Caco-2 (cell line): ENCODE data around the gene RIPOR3. TPM values are rescaled to one million over a fixed set of nuclear protein-coding genes. Genes with fewer than 3 reads are reported as not detected.

Experiments
- BruUV-seq: library from RNA; stranded (reverse); fragments of 400-500 nt; replicated peaks from 2 replicates; lab custom pipeline; 2021; lab: Mats Ljungman, UMichigan
- CTCF ChIA-PET: fragments of 300-600 bp; sonication (Branson Sonifier 250); formaldehyde crosslinking; loops from one replicate; lab custom pipeline; 2022; ENCODE audit warnings: antibody characterized with exemption; lab: Charles Lee
- POLR2A ChIA-PET: fragments of 300-600 bp; sonication (Branson Sonifier 250); formaldehyde crosslinking; loops from one replicate; lab custom pipeline; 2022; ENCODE audit warnings: antibody characterized with exemption; lab: Charles Lee
- DNase-seq, 2 experiments: peaks; one replicate each; pipeline versions ENCODE4 v3.0.0 to v3.0.0-alpha.2; 2020 to 2022
- H3K27me3 ChIP-seq: replicated peaks from 2 replicates; pipeline ENCODE4 v1.6.0; 2011; ENCODE audit warnings: low read length; ENCODE audit not compliant: control insufficient read depth, insufficient read depth
- H3K36me3 ChIP-seq: 2 replicates; pipeline ENCODE4 v1.5.1; 2011; ENCODE audit warnings: low read length; ENCODE audit not compliant: control insufficient read depth, insufficient read depth
- H3K4me1 ChIP-seq: fragments of 250-450 bp; sonication (Bioruptor Pico); 2 replicates; pipeline ENCODE4 v1.5.1; 2020; ENCODE audit warnings: mild to moderate bottlenecking
- H3K4me3 ChIP-seq: 2 replicates; pipeline ENCODE4 v1.5.1; 2011; ENCODE audit warnings: low read depth, mild to moderate bottlenecking, control low read depth, low read length
- H3K9me3 ChIP-seq: fragments of 250-450 bp; sonication (Bioruptor Pico); 2 replicates; pipeline ENCODE4 v1.5.1; 2020; ENCODE audit warnings: mild to moderate bottlenecking, moderate library complexity
- H3K27ac Mint-ChIP-seq: one replicate; pipeline ENCODE4 v1.8.0; 2022; ENCODE audit warnings: mixed read lengths; ENCODE audit not compliant: unreplicated experiment
- H3K27me3 Mint-ChIP-seq: one replicate; pipeline ENCODE4 v1.8.0; 2022; ENCODE audit warnings: mixed read lengths; ENCODE audit not compliant: insufficient read depth, unreplicated experiment
- H3K36me3 Mint-ChIP-seq: one replicate; pipeline ENCODE4 v1.8.0; 2022; ENCODE audit warnings: mild to moderate bottlenecking, mixed read lengths; ENCODE audit not compliant: insufficient read depth, unreplicated experiment
- H3K4me1 Mint-ChIP-seq: one replicate; pipeline ENCODE4 v1.8.0; 2022; ENCODE audit warnings: low read depth, mixed read lengths; ENCODE audit not compliant: unreplicated experiment
- H3K4me3 Mint-ChIP-seq: one replicate; pipeline ENCODE4 v1.8.0; 2022; ENCODE audit warnings: mild to moderate bottlenecking, moderate library complexity, mixed read lengths; ENCODE audit not compliant: unreplicated experiment
- H3K9me3 Mint-ChIP-seq: one replicate; pipeline ENCODE4 v1.8.0; 2022; ENCODE audit warnings: mixed read lengths; ENCODE audit not compliant: unreplicated experiment
- CTCF ChIP-seq, 2 experiments: fragments of 200-600 bp in 1 of 2; IDR thresholded peaks; 1 replicate in 1 of 2; 2 replicates in 1 of 2; pipeline versions ENCODE4 v1.5.1 to v1.8.0; 2011 to 2022; ENCODE audit warnings: antibody characterized with exemption in 1 of 2, control low read depth in 1 of 2, inconsistent platforms in 1 of 2, low read depth in 1 of 2, low read length in 1 of 2, mild to moderate bottlenecking in 1 of 2, moderate library complexity in 1 of 2; ENCODE audit not compliant: insufficient read depth in 1 of 2, severe bottlenecking in 1 of 2, unreplicated experiment in 1 of 2
- intact Hi-C: fragments of 100-400 bp; cut with micrococcal nuclease; formaldehyde crosslinking; loops from one replicate; pipeline ENCODE4 v1.10.0; 2022; ENCODE audit not compliant: unreplicated experiment
- total RNA-seq: library from RNA; stranded (reverse); gene quantifications from 2 replicates; pipeline ENCODE4 v1.2.3, GENCODE V29; 2022

The RIPOR3 gene
- total RNA-seq, 1 experiment from 2014 or later: 0.18 TPM

- CTCF ChIA-PET: interaction anchor here (0.7 kb wide), 1 partner anchor 105 kb away, joined by 3 read pairs; no protein-coding TSS in a partner anchor
- H3K27me3 ChIP-seq: no peaks in the 10 kb centered on the region
- Mint-ChIP-seq H3K4me1 (peaks cover 18% of the 10 kb centered on the region), H3K27ac (no peak overlapping the region), H3K4me3 (no peak overlapping the region), H3K27me3 (no peaks in the 10 kb centered on the region), H3K9me3 (no peaks in the 10 kb centered on the region), H3K36me3 (no peaks in the 10 kb centered on the region)
- no peak for TF ChIP-seq CTCF (IDR thresholded peaks at IDR 0.05; ENCODE audit: insufficient read depth in 1 of 2, low read depth in 1 of 2, low read length in 1 of 2, severe bottlenecking in 1 of 2, unreplicated experiment in 1 of 2)
- no peak overlapping the region for H3K4me3 ChIP-seq
- H3K4me1 ChIP-seq: peaks cover 18% of the 10 kb centered on the region
- H3K36me3 ChIP-seq: no peaks in the 10 kb centered on the region
- intact Hi-C loops: no loop called here
- no TSS peak for BruUV-seq
- POLR2A ChIA-PET: interaction anchor here (0.6 kb wide), 2 partner anchors 242 to 243 kb away, joined by 4 to 5 read pairs; partner anchors contain the start of gene ADNP
- H3K9me3 ChIP-seq: no peaks in the 10 kb centered on the region
- DNase-seq: no peak
These were observed 2.9 kb downstream of the RIPOR3 start for GRCh38 chr20:50688256-50688975.

GRCh38 chr20:50686821-50687220 lies 4.5 kb downstream of the RIPOR3 start:
- H3K9me3 Mint-ChIP-seq: no peaks in the 10 kb centered on the region
- H3K4me1 Mint-ChIP-seq: peaks cover 18% of the 10 kb centered on the region
- Histone ChIP-seq H3K36me3 (no peaks in the 10 kb centered on the region), H3K4me3 (no peak overlapping the region), H3K4me1 (peaks cover 19% of the 10 kb centered on the region), H3K9me3 (no peaks in the 10 kb centered on the region), H3K27me3 (no peaks in the 10 kb centered on the region)
- ChIA-PET POLR2A (no interaction called here), CTCF (interaction anchor here (0.5 to 0.8 kb wide), 3 partner anchors 9 to 22 kb away, joined by 3 to 4 read pairs (median 4); no protein-coding TSS in a partner anchor)
- intact Hi-C loops: no loop called here
- BruUV-seq: no TSS peak
- DNase-seq: no peak
- H3K4me3 Mint-ChIP-seq: no peak overlapping the region
- H3K27ac Mint-ChIP-seq: peak overlapping the region; percentile 14
- no peaks in the 10 kb centered on the region for H3K36me3 Mint-ChIP-seq
- TF ChIP-seq CTCF (IDR thresholded peaks at IDR 0.05; ENCODE audit: insufficient read depth in 1 of 2, low read depth in 1 of 2, low read length in 1 of 2, severe bottlenecking in 1 of 2, unreplicated experiment in 1 of 2): no peak
- H3K27me3 Mint-ChIP-seq: no peaks in the 10 kb centered on the region

- Histone ChIP-seq H3K36me3 (no peaks in the 10 kb centered on the region), H3K9me3 (no peaks in the 10 kb centered on the region), H3K4me3 (no peak overlapping the region), H3K4me1 (peaks cover 24% of the 10 kb centered on the region), H3K27me3 (no peaks in the 10 kb centered on the region)
- intact Hi-C loops: no loop called here
- peaks cover 7% of the 10 kb centered on the region for H3K36me3 Mint-ChIP-seq
- TF ChIP-seq CTCF (IDR thresholded peaks at IDR 0.05; ENCODE audit: insufficient read depth in 1 of 2, low read depth in 1 of 2, low read length in 1 of 2, severe bottlenecking in 1 of 2, unreplicated experiment in 1 of 2): no peak
- ChIA-PET CTCF (no interaction called here), POLR2A (no interaction called here)
- no TSS peak for BruUV-seq
- no peaks in the 10 kb centered on the region for H3K9me3 Mint-ChIP-seq
- H3K4me3 Mint-ChIP-seq: no peak overlapping the region
- peaks cover 20% of the 10 kb centered on the region for H3K4me1 Mint-ChIP-seq
- DNase-seq: no peak
- no peaks in the 10 kb centered on the region for H3K27me3 Mint-ChIP-seq
- H3K27ac Mint-ChIP-seq: no peak overlapping the region
These were observed 7.8 kb downstream of the RIPOR3 start for GRCh38 chr20:50683570-50683969.
